GM12878 (cell line): ENCODE measurements around the gene PPP2R3B. TPM values are rescaled to one million over a fixed set of nuclear protein-coding genes. Genes with fewer than 3 reads are reported as not detected.

ENCODE experiments used
- ATAC-seq: fragments of 200-7000 bp; cut with Tn5 transposase; 3 replicates; pipeline ENCODE4 v1.9.1; 2020; ENCODE audit warnings: mild to moderate bottlenecking, moderate library complexity
- BruUV-seq: library from RNA; stranded (reverse); fragments of 400-500 nt; replicated peaks from 2 replicates; lab custom pipeline; 2021; lab: Mats Ljungman, UMichigan
- CTCF ChIA-PET: fragments of 300-600 bp; sonication (Branson Sonifier 250); formaldehyde crosslinking; extraction: SDS; loops from one replicate; lab custom pipeline; 2021; ENCODE audit warnings: inconsistent platforms; lab: Yijun Ruan, JAX
- POLR2A ChIA-PET: fragments of 350-600 bp; formaldehyde crosslinking; extraction: SDS; loops from one replicate; lab custom pipeline; 2021; ENCODE audit warnings: inconsistent platforms; lab: Charles Lee
- RAD21 ChIA-PET: fragments of 300-600 bp; sonication (Branson Sonifier 250); formaldehyde crosslinking; loops from one replicate; lab custom pipeline; 2023; ENCODE audit warnings: antibody characterized with exemption; ENCODE audit not compliant: unreplicated experiment; lab: Charles Lee
- SMC1A ChIA-PET: fragments of 300-600 bp; sonication (Branson Sonifier 250); formaldehyde crosslinking; loops from one replicate; lab custom pipeline; 2023; ENCODE audit not compliant: unreplicated experiment, uncharacterized antibody; lab: Charles Lee
- DNase-seq: peaks from one replicate; pipeline ENCODE4 v3.0.0-alpha.2; 2011; ENCODE audit warnings: low read depth, low spot score
- FAIRE-seq: peaks from 3 replicates; lab custom pipeline; 2011; peaks lifted over from hg19 to GRCh38; lab: Jason Lieb, UNC
- H2AFZ ChIP-seq: 2 replicates; pipeline ENCODE4 v1.6.0; 2011; ENCODE audit warnings: low read depth, low read length, control low read depth; ENCODE audit not compliant: control insufficient read depth
- H3K27ac ChIP-seq: 2 replicates; pipeline ENCODE4 v1.5.1; 2011; ENCODE audit warnings: control low read depth; ENCODE audit not compliant: control insufficient read depth, insufficient read depth
- H3K27me3 ChIP-seq, 2 experiments: replicated peaks in 1 of 2; 2 replicates each; pipeline versions ENCODE4 v1.6.0 to v1.6.1; 2011; ENCODE audit warnings: low read length in 1 of 2; ENCODE audit not compliant: control insufficient read depth in 2 of 2, insufficient read depth in 2 of 2
- H3K36me3 ChIP-seq, 2 experiments: 2 replicates each; pipeline ENCODE4 v1.5.1; 2011; ENCODE audit warnings: low read length in 1 of 2; ENCODE audit not compliant: control insufficient read depth in 2 of 2, insufficient read depth in 2 of 2
- H3K4me1 ChIP-seq: 2 replicates; pipeline ENCODE4 v1.6.1; 2011; ENCODE audit warnings: mild to moderate bottlenecking, low read length, moderate library complexity, mixed read lengths; ENCODE audit not compliant: control insufficient read depth, insufficient read depth
- H3K4me2 ChIP-seq: 2 replicates; pipeline ENCODE4 v1.6.0; 2011; ENCODE audit warnings: control low read depth; ENCODE audit not compliant: control insufficient read depth, insufficient read depth
- H3K4me3 ChIP-seq: fragments of 200-600 bp; sonication (generic); 2 replicates; pipeline ENCODE4 v1.5.1; 2016
- H3K79me2 ChIP-seq: 2 replicates; pipeline ENCODE4 v1.6.0; 2011; ENCODE audit warnings: low read length; ENCODE audit not compliant: control insufficient read depth, insufficient read depth
- H3K9ac ChIP-seq: 2 replicates; pipeline ENCODE4 v1.8.0; 2011; ENCODE audit warnings: low read length, control low read depth, mixed read lengths; ENCODE audit not compliant: control insufficient read depth, insufficient read depth
- H3K9me3 ChIP-seq: replicated peaks from 3 replicates; pipeline ENCODE4 v1.5.1; 2011; ENCODE audit warnings: mild to moderate bottlenecking, low read length; ENCODE audit not compliant: control insufficient read depth, insufficient read depth
- H4K20me1 ChIP-seq: 2 replicates; pipeline ENCODE4 v1.6.0; 2011; ENCODE audit not compliant: control insufficient read depth, insufficient read depth
- CEBPZ ChIP-seq: fragments of 150-350 bp; IDR thresholded peaks from 2 replicates; pipeline ENCODE4 v1.6.1; 2016; ENCODE audit warnings: low read depth, low read length
- EED ChIP-seq: sonication (generic); IDR thresholded peaks from 2 replicates; pipeline ENCODE4 v1.6.1; 2016; ENCODE audit warnings: antibody characterized with exemption, low read depth
- GABPA ChIP-seq: IDR thresholded peaks from 2 replicates; pipeline ENCODE4 v1.6.1; 2014; ENCODE audit warnings: antibody characterized with exemption, low read depth, mild to moderate bottlenecking, inconsistent platforms
- ZBTB40 ChIP-seq: fragments of 450-650 bp; IDR thresholded peaks from 2 replicates; pipeline ENCODE4 v1.6.1; 2016; ENCODE audit warnings: mild to moderate bottlenecking, moderate library complexity, borderline replicate concordance
- ZNF207 ChIP-seq: fragments of 450-650 bp; IDR thresholded peaks from 2 replicates; pipeline ENCODE4 v1.6.1; 2014; ENCODE audit warnings: antibody characterized with exemption, mild to moderate bottlenecking, borderline replicate concordance
- WGBS: methylation state at CpG from one replicate; pipeline ENCODE4 v1.1.6; 2016; ENCODE audit warnings: low lambda C conversion rate; ENCODE audit not compliant: insufficient replicate concordance, insufficient coverage; ENCODE audit errors: missing lambda C conversion rate; 5-methylcytosine and 5-hydroxymethylcytosine counted together
- in situ Hi-C: fragments of 300-500 bp; cut with MboI; formaldehyde crosslinking; loops from 9 replicates; pipeline ENCODE4 v1.14.3; 2018; ENCODE audit warnings: mixed read lengths
- intact Hi-C: fragments of 100-400 bp; cut with micrococcal nuclease; formaldehyde crosslinking; loops from one replicate; pipeline ENCODE4 v1.14.2; 2022; ENCODE audit not compliant: unreplicated experiment
- polyA plus RNA-seq, 11 experiments: library from polyadenylated mRNA; depleted of rRNA in 4 of 11; unstranded in 6 of 11; stranded (reverse) in 5 of 11; fragments of >200 nt; fragmentation: Nextera tagmentation in 4 of 11; fragmentation: Illumina TruSeq in 1 of 11; extraction: Ambion mirVana in 4 of 11; extraction: Trizol in 1 of 11; gene quantifications; 1 replicate in 1 of 11; 2 replicates in 10 of 11; pipeline versions ENCODE4 v1.2.1 to v1.2.3, GENCODE V29; 2011 to 2016; ENCODE audit warnings: inconsistent platforms in 2 of 11, missing spikeins in 2 of 11, low read depth in 1 of 11
- total RNA-seq, 4 experiments: library from RNA; depleted of rRNA in 3 of 4; stranded (reverse); fragments of >200 nt in 3 of 4; fragmentation: Illumina TruSeq in 1 of 4; extraction: Trizol in 1 of 4; gene quantifications; 2 replicates each; pipeline versions ENCODE4 v1.2.1 to v1.2.3, GENCODE V29; 2013 to 2021
- TF ChIP-seq, protein P1 (sequence below): IDR thresholded peaks from 2 replicates; pipeline ENCODE4 v1.6.1; 2011; ENCODE audit warnings: low read depth, mild to moderate bottlenecking, low read length, moderate library complexity, borderline replicate concordance; ENCODE audit errors: extremely low read depth
- TF ChIP-seq, protein P2 (sequence below): IDR thresholded peaks from 2 replicates; pipeline ENCODE4 v1.6.1; 2012; ENCODE audit warnings: mild to moderate bottlenecking, low read depth, low read length

Gene PPP2R3B
- total and polyA plus RNA-seq, 10 of the 15 experiments (the other 5 are each of a cell fraction or from before 2014, with no cell fraction given), result 0.11 to 34.3 (median 9.7) TPM; not detected in 1

- TF ChIP-seq GABPA, result no peak
- TF ChIP-seq, protein P1, sequence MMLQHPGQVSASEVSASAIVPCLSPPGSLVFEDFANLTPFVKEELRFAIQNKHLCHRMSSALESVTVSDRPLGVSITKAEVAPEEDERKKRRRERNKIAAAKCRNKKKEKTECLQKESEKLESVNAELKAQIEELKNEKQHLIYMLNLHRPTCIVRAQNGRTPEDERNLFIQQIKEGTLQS, result no peak
Observed at GRCh38 chrX:389021-389441, 2.3 kb upstream of the PPP2R3B start (continued).

GRCh38 chrX:387729-388128 is 1.0 kb upstream of the PPP2R3B start:
- FAIRE-seq (no peak), DNase-seq (no peak), ATAC-seq (no peak)
- ChIA-PET RAD21 (no interaction called here), SMC1A (no interaction called here), POLR2A (no interaction called here), CTCF (no interaction called here)
- in situ Hi-C loops (no loop called here), intact Hi-C loops (loop anchor here (2.0 kb wide), 1 partner anchor 69 kb away; the partner anchor contains the start of gene GTPBP6)
- H3K27me3 ChIP-seq, result no peaks in the 10 kb centered on the region
- peak overlapping the region; percentile 85 for H3K4me2 ChIP-seq
- H4K20me1 ChIP-seq, result no peaks in the 10 kb centered on the region
- H3K4me3 ChIP-seq, result peak overlapping the region; percentile 65
- no peaks in the 10 kb centered on the region; the same call in 1 of the 2 replicates for H3K79me2 ChIP-seq
- H3K4me1 ChIP-seq, result no peaks in the 10 kb centered on the region
- H2AFZ ChIP-seq, result peak overlapping the region; percentile 72
- WGBS, result 20% methylated on average over 14 of the region's 14 CpGs
- no peaks in the 10 kb centered on the region; the same call in 2 of the 3 replicates for H3K9me3 ChIP-seq
- H3K36me3 ChIP-seq, result no peaks in the 10 kb centered on the region
- peak overlapping the region; percentile 92 for H3K9ac ChIP-seq
- peak overlapping the region; percentile 99 for H3K27ac ChIP-seq
- no TSS peak for BruUV-seq
- TF ChIP-seq EED (no peak), ZNF207 (no peak), CEBPZ (no peak), ZBTB40 (0 out of 2 replicates have a peak, but pooled peaks have one; percentile 5)
- TF ChIP-seq, protein P2, sequence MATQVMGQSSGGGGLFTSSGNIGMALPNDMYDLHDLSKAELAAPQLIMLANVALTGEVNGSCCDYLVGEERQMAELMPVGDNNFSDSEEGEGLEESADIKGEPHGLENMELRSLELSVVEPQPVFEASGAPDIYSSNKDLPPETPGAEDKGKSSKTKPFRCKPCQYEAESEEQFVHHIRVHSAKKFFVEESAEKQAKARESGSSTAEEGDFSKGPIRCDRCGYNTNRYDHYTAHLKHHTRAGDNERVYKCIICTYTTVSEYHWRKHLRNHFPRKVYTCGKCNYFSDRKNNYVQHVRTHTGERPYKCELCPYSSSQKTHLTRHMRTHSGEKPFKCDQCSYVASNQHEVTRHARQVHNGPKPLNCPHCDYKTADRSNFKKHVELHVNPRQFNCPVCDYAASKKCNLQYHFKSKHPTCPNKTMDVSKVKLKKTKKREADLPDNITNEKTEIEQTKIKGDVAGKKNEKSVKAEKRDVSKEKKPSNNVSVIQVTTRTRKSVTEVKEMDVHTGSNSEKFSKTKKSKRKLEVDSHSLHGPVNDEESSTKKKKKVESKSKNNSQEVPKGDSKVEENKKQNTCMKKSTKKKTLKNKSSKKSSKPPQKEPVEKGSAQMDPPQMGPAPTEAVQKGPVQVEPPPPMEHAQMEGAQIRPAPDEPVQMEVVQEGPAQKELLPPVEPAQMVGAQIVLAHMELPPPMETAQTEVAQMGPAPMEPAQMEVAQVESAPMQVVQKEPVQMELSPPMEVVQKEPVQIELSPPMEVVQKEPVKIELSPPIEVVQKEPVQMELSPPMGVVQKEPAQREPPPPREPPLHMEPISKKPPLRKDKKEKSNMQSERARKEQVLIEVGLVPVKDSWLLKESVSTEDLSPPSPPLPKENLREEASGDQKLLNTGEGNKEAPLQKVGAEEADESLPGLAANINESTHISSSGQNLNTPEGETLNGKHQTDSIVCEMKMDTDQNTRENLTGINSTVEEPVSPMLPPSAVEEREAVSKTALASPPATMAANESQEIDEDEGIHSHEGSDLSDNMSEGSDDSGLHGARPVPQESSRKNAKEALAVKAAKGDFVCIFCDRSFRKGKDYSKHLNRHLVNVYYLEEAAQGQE, result no peak
